ENCODE data around the gene VAC14.
"Not testable (repeated sequence)": the region's sequence is repeated elsewhere in the genome, so short reads cannot be mapped to it uniquely, and the experiment has no call there.

VAC14 gene

GRCh38 chr16:70678121-70678897 lies 122.6 kb downstream of the VAC14 start:
- no peak for DNase-seq

GRCh38 chr16:70677499-70678120 lies 123.3 kb downstream of the VAC14 start:
- no peak for DNase-seq

- DNase-seq: no peak
Measured at GRCh38 chr16:70676675-70677498, 124.1 kb downstream of the VAC14 start.

GRCh38 chr16:70675851-70676513 lies 125.0 kb downstream of the VAC14 start:
- DNase-seq: no peak

- no peak for DNase-seq
Measured at GRCh38 chr16:70674221-70675014, 126.5 kb downstream of the VAC14 start.

GRCh38 chr16:70670938-70671337 lies 130.0 kb downstream of the VAC14 start:
- DNase-seq: not testable (repeated sequence)

GRCh38 chr16:70670175-70670574 lies 130.8 kb downstream of the VAC14 start:
- DNase-seq: no peak

- no peak for DNase-seq
Measured at GRCh38 chr16:70665806-70666735, 134.9 kb downstream of the VAC14 start.

GRCh38 chr16:70665113-70665694 lies 135.8 kb downstream of the VAC14 start:
- no peak for DNase-seq

- DNase-seq: no peak
Measured at GRCh38 chr16:70664325-70665112, 136.4 kb downstream of the VAC14 start.

- no peak for DNase-seq
Measured at GRCh38 chr16:70663524-70664324, 137.2 kb downstream of the VAC14 start.

- no peak for DNase-seq
Measured at GRCh38 chr16:70662991-70663523, 137.9 kb downstream of the VAC14 start.

- no peak for DNase-seq
Measured at GRCh38 chr16:70661918-70662641, 138.9 kb downstream of the VAC14 start.

GRCh38 chr16:70661534-70661917 lies 139.4 kb downstream of the VAC14 start:
- no peak for DNase-seq

GRCh38 chr16:70660672-70661350 lies 140.1 kb downstream of the VAC14 start:
- no peak for DNase-seq

GRCh38 chr16:70659953-70660671 lies 140.8 kb downstream of the VAC14 start:
- DNase-seq: no peak

GRCh38 chr16:70659546-70659945 lies 141.4 kb downstream of the VAC14 start:
- no peak for DNase-seq

Measured in CD4-positive, alpha-beta T cell treated with Interleukin-4 for 4 hours (primary cell).